Astrocyte (in vitro differentiated cells and primary cell): ENCODE results near the gene IL19.

Source experiments
- EZH2 ChIP-seq: IDR thresholded peaks from 2 replicates; pipeline ENCODE4 v1.6.1; 2012; ENCODE audit warnings: mild to moderate bottlenecking, low read length, inconsistent platforms; ENCODE audit not compliant: insufficient read depth
- TF ChIP-seq, protein P1 (sequence below): IDR thresholded peaks from 2 replicates; pipeline ENCODE4 v1.5.1; 2011; ENCODE audit warnings: low read depth, mild to moderate bottlenecking, inconsistent platforms, low read length, moderate library complexity; ENCODE audit not compliant: insufficient read depth

DNA sequence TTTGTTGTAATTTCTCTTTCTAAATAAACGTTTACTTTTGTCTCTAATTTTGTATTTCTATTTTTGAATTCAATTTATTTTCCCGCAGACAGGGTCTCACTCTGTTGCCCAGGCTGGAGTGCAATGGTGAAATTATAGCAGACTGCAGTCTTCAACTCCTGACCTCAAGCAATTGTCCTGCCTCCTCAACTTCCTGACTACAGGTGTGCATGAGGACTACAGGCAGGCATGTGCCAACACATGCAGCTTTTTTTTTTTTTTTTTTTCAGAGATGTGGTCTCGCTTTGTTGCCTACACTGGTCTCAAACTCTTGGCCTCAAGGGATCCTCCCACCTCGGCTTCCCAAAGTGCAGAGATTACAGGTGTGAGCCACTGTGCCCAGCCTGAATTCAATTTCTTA, 58.2 kb downstream of the IL19 start:
- TF ChIP-seq, protein P1, sequence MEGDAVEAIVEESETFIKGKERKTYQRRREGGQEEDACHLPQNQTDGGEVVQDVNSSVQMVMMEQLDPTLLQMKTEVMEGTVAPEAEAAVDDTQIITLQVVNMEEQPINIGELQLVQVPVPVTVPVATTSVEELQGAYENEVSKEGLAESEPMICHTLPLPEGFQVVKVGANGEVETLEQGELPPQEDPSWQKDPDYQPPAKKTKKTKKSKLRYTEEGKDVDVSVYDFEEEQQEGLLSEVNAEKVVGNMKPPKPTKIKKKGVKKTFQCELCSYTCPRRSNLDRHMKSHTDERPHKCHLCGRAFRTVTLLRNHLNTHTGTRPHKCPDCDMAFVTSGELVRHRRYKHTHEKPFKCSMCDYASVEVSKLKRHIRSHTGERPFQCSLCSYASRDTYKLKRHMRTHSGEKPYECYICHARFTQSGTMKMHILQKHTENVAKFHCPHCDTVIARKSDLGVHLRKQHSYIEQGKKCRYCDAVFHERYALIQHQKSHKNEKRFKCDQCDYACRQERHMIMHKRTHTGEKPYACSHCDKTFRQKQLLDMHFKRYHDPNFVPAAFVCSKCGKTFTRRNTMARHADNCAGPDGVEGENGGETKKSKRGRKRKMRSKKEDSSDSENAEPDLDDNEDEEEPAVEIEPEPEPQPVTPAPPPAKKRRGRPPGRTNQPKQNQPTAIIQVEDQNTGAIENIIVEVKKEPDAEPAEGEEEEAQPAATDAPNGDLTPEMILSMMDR: no peak
- TF ChIP-seq EZH2: no peak
